Measurements from ENCODE around the gene UMAD1. TPM values are rescaled to one million over a fixed set of nuclear protein-coding genes. Genes with fewer than 3 reads are reported as not detected.

Gene UMAD1
- total RNA-seq, 2 donors from 2014 or later, result 19.5 to 31.4 TPM

GRCh38 chr7:7612519-7612918 is 28.0 kb upstream of the UMAD1 start:
- Histone ChIP-seq H3K27me3 (replicated peaks; ENCODE audit: insufficient read depth) (no peaks in the 10 kb centered on the region), H3K9me3 (no peaks in the 10 kb centered on the region), H3K4me1 (replicated peaks) (no peaks in the 10 kb centered on the region), H3K27ac (no peak overlapping the region), H3K4me3 (no peak overlapping the region), H3K36me3 (no peaks in the 10 kb centered on the region)
- TF ChIP-seq CTCF (IDR thresholded peaks at IDR 0.05) (no peak), POLR2A (IDR thresholded peaks at IDR 0.05) (no peak), POLR2AphosphoS5 (IDR thresholded peaks at IDR 0.05) (no peak)
- intact Hi-C loops (cut with DNase I), result no loop called here
- DNase-seq (ENCODE audit: low spot score), result no peak
- 86% methylated on average over 1 of the region's 1 CpG for WGBS

- no peaks in the 10 kb centered on the region for H3K4me1 ChIP-seq (replicated peaks)
- DNase-seq (ENCODE audit: low spot score), result no peak
- H3K9me3 ChIP-seq, result no peaks in the 10 kb centered on the region
- H3K36me3 ChIP-seq, result no peaks in the 10 kb centered on the region
- H3K27ac ChIP-seq, result no peak overlapping the region
- no peak overlapping the region for H3K4me3 ChIP-seq
- intact Hi-C loops (cut with DNase I), result no loop called here
- H3K27me3 ChIP-seq (replicated peaks; ENCODE audit: insufficient read depth), result no peaks in the 10 kb centered on the region
- 83% methylated on average over 1 of the region's 1 CpG for WGBS
- no peak for TF ChIP-seq CTCF (IDR thresholded peaks at IDR 0.05)
- TF ChIP-seq POLR2AphosphoS5 (IDR thresholded peaks at IDR 0.05), result no peak
- TF ChIP-seq POLR2A (IDR thresholded peaks at IDR 0.05), result no peak
Measured at GRCh38 chr7:7613210-7613609, 27.3 kb upstream of the UMAD1 start.

- Histone ChIP-seq H3K27ac (no peak overlapping the region), H3K27me3 (replicated peaks; ENCODE audit: insufficient read depth) (no peaks in the 10 kb centered on the region), H3K4me1 (replicated peaks) (no peaks in the 10 kb centered on the region), H3K9me3 (no peaks in the 10 kb centered on the region), H3K36me3 (no peaks in the 10 kb centered on the region), H3K4me3 (no peak overlapping the region)
- 80% methylated on average over 4 of the region's 4 CpGs for WGBS
- TF ChIP-seq POLR2A (IDR thresholded peaks at IDR 0.05), result no peak
- no peak for TF ChIP-seq POLR2AphosphoS5 (IDR thresholded peaks at IDR 0.05)
- TF ChIP-seq CTCF (IDR thresholded peaks at IDR 0.05), result no peak
- intact Hi-C loops (cut with DNase I), result no loop called here
- DNase-seq (ENCODE audit: low spot score), result no peak
Measured at GRCh38 chr7:7614018-7614741, 26.4 kb upstream of the UMAD1 start.

GRCh38 chr7:7617550-7617949 is 23.0 kb upstream of the UMAD1 start:
- TF ChIP-seq POLR2AphosphoS5 (IDR thresholded peaks at IDR 0.05), result no peak
- TF ChIP-seq CTCF (IDR thresholded peaks at IDR 0.05), result no peak
- Histone ChIP-seq H3K9me3 (no peaks in the 10 kb centered on the region), H3K27ac (no peak overlapping the region), H3K4me1 (replicated peaks) (no peaks in the 10 kb centered on the region), H3K27me3 (replicated peaks; ENCODE audit: insufficient read depth) (no peaks in the 10 kb centered on the region), H3K4me3 (no peak overlapping the region), H3K36me3 (no peaks in the 10 kb centered on the region)
- intact Hi-C loops (cut with DNase I), result no loop called here
- no peak for DNase-seq (ENCODE audit: low spot score)
- WGBS, result 63% methylated on average over 3 of the region's 3 CpGs

GRCh38 chr7:7618410-7618809 is 22.1 kb upstream of the UMAD1 start:
- Histone ChIP-seq H3K27ac (no peak overlapping the region), H3K4me1 (replicated peaks) (no peaks in the 10 kb centered on the region), H3K36me3 (no peaks in the 10 kb centered on the region), H3K9me3 (no peaks in the 10 kb centered on the region), H3K4me3 (no peak overlapping the region), H3K27me3 (replicated peaks; ENCODE audit: insufficient read depth) (no peaks in the 10 kb centered on the region)
- WGBS, result 95% methylated on average over 1 of the region's 1 CpG
- intact Hi-C loops (cut with DNase I), result no loop called here
- DNase-seq (ENCODE audit: low spot score), result no peak
- TF ChIP-seq POLR2AphosphoS5 (IDR thresholded peaks at IDR 0.05) (no peak), POLR2A (IDR thresholded peaks at IDR 0.05) (no peak), CTCF (IDR thresholded peaks at IDR 0.05) (no peak)
